Neural progenitor cell (in vitro differentiated cells): ENCODE data around the gene HINT3.

Experiments
- CTCF ChIP-seq: fragments of 200-600 bp; sonication (generic); IDR thresholded peaks from 2 replicates; pipeline ENCODE4 v1.5.1; 2017; ENCODE audit warnings: antibody characterized with exemption, mild to moderate bottlenecking
- EZH2 ChIP-seq: fragments of 200-600 bp; sonication (generic); IDR thresholded peaks from 2 replicates; pipeline ENCODE4 v1.6.1; 2017; ENCODE audit warnings: antibody characterized with exemption, mild to moderate bottlenecking, moderate library complexity
- EZH2phosphoT487 ChIP-seq: fragments of 200-600 bp; sonication (generic); IDR thresholded peaks from 2 replicates; pipeline ENCODE4 v1.6.1; 2017; ENCODE audit warnings: antibody characterized with exemption

DNA sequence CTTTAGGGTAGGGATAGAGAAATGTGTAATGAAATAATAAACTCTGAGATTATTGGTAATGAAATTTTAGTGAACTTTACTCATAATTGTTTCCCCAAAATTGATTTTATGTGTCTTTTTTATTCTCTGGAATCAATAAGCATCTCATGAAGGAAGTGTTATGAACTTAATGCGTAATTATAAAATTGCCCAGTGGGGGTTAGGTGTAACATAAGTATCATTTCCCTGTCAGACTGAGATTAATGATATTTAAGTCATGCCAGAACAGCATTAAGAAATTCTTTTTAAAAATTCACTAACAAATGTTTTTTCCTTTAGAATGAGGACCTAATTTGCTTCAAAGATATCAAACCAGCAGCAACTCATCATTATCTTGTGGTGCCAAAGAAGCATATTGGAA is 10.0 kb downstream of the HINT3 start:
- TF ChIP-seq CTCF (no peak), EZH2 (no peak), EZH2phosphoT487 (no peak)
